HG03565 (cell line): ENCODE results near the gene CHMP4B.

ENCODE experiments used
- ATAC-seq: cut with Tn5 transposase; IDR thresholded peaks from one replicate; pipeline ENCODE4 v1.9.1; 2021; ENCODE audit warnings: mild to moderate bottlenecking, moderate library complexity; ENCODE audit not compliant: unreplicated experiment

The CHMP4B gene, protein sequence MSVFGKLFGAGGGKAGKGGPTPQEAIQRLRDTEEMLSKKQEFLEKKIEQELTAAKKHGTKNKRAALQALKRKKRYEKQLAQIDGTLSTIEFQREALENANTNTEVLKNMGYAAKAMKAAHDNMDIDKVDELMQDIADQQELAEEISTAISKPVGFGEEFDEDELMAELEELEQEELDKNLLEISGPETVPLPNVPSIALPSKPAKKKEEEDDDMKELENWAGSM

DNA sequence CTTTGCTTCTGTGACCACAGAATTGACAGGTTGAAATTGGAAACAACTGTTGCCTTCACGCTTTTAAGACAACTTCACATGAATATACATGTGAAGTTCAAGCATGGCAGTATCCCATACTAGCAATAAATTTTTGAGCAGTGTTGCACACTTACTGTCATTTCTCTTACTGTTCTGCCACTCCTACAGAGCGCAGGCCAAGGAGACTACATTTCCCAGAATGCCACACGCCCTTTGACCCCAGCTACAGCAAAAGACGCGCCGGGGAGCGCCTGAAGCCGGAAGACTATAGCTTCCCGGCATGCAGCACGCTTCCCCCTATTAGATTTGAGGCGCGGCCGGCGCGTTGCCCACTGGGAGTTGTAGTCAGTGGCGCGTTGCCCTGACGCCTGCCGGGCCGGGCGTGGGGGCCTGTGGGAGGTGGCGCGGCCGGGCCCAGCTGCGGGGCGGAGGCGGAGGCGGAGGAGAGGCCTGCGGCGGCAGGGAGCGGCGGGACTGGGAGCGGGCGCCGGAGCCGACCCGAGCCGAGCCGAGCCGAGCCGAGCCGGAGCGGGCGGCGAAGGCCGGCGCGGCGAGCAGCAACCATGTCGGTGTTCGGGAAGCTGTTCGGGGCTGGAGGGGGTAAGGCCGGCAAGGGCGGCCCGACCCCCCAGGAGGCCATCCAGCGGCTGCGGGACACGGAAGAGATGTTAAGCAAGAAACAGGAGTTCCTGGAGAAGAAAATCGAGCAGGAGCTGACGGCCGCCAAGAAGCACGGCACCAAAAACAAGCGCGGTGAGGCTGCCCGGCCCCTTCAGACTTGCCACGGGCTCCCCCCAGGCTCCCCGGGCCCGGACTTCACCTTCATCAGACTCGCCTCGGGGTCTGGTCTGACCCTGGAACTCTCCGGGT is at the start of gene CHMP4B:
Gene CHMP4B, plus strand, starts transcription at position 464 of the 891 bp plus-strand sequence. Its CDS starts 121 bp downstream, at position 585.
- peak; percentile 94 for ATAC-seq

DNA sequence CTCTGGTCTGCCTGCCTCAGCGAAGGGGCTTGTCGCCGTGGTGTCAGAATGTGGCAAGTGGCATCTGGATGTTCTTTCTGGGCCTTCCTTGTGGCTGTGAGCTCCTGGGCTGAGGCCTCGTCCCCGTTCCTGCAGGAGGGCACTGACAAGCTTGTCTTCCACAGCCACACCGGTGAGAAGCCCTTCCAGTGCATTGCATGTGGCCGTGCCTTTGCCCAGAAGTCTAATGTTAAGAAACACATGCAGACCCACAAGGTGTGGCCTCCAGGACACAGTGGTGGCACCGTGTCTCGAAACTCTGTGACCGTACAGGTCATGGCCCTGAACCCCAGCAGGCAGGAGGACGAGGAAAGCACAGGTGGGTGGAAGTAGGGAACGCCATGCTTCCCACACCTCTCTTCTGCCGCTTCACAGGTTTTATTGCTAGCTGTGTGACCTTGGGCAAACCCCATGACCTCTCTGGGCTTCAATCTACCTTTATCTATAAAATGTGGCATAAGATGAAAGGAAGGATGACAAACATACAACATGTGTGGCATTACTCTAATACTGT is 49.4 kb upstream of the CHMP4B start:
- ATAC-seq = no peak

DNA sequence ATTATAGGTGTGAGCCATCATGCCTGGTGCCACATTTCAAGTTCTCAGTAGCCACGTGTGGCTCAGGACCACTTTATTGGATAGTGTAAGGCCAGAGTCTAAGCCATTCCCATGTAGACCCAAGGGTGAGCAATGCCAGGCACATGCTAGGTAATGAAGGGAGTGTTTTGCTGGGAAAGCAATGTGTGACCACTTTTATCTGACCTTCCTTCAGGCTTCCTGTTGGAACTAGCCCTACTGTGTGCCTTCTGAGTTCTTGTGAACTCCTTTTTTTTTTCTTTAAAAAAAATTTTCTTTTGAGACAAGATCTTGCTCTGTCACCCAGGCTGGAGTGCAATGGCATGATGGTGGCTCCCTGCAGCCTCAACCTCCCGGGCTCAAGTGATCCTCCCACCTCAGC is 46.0 kb upstream of the CHMP4B start:
- no peak for ATAC-seq

DNA sequence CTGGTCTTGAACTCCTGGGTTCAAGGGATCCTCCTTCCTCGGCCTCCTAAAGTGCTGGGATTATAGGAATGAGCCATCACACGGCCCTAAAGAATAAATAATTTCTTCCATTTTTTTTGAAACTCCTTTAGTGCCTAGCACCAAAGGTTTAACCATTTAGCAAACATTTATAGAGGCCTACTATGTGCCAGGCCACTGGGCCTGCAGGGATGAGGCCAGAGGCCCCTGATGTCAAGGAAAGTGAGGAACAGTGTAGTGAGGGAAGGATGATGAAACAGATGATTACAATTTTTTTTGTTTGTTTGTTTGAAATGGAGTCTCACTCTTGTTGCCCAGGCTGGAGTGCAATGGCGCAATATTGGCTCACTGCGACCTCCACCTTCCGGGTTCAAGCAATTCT is 45.6 kb upstream of the CHMP4B start:
- no peak for ATAC-seq

DNA sequence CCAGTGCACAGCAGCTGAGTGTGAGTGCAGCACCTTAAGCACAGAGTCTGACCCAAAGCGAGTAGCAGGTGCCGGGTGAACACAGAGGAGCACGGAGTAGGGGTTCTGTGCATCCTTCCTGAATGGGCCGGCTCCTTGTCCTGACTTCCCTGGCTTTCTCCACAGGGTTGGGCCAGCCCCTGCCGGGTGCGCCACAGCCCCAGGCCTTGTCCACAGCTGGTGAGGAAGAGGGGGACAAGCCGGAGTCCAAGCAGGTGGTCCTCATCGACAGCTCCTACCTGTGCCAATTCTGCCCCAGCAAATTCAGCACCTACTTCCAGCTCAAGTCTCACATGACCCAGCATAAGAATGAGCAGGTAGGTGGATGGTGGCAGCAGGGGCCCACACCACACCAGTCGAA is 44.5 kb upstream of the CHMP4B start:
- no peak for ATAC-seq

DNA sequence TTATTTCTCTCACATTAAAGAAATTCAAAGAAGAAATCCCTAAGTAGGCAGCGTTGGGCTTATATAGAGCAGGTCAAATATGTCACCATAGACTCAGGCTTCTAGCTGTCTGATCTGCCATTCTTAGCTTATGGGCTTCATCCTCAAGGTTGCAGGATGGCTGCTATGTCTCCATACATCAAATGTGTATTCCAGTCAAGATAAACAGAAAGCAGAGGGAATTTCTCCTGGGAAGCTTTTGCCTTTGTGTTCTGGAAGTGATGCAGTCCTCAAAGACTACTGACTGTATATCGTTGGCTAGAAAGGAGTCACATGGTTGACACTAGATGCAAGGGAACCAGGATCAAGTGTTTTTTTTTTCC is 43.4 kb upstream of the CHMP4B start:
- no peak for ATAC-seq

DNA sequence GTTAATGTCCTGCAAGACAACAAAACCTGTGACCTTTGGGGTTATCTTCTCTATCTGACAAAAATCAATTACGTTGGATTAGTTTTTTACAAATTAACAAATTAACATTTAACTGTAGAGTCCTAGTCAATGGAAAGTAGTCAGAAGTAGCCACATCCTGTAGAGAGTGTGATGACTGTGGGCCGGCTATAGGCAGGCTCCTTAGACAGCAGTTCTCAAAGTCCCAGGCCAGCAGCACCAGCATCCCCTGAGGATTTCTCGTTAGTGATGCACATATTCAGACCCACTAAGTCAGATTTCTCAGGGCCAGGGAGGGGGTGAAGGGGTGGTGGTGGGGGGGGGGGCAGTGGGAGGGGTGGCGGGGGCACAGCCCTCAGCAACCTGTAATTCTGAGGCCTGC is 42.1 kb upstream of the CHMP4B start:
- no peak for ATAC-seq

DNA sequence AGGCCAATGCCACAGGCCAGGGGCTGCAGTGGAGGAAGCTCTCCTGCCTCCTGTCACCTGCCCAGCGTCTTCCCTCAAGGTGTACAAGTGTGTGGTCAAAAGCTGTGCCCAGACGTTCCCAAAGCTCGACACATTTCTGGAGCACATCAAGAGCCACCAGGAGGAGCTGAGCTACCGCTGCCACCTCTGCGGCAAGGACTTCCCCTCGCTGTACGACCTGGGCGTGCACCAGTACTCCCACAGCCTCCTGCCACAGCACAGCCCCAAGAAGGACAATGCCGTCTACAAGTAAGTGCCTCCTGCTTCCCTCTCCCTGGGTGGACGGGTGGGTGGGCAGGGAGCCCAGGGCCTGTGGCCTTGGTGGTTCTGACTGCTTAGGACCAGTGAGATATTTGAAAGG is 41.1 kb upstream of the CHMP4B start:
- ATAC-seq = no peak

DNA sequence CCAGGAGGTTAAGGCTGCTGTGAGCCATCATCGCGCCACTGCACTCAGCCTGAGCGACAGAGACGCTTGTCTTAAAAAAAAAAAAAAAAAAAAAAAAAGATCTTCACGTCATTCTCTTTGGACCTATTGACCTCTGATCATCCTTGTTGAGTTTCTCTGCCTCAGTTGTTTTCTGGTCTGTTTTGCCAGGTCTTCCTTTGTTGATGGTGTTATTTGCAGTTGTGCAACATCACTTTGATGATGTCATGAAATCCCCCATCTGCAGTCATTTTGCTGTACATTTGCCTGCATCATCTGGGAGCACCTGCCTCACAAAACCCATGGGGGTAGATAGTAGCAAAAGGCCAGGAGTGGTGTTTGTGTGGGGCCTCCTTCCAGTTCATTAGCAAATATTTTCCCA is 39.2 kb upstream of the CHMP4B start:
- no peak for ATAC-seq

DNA sequence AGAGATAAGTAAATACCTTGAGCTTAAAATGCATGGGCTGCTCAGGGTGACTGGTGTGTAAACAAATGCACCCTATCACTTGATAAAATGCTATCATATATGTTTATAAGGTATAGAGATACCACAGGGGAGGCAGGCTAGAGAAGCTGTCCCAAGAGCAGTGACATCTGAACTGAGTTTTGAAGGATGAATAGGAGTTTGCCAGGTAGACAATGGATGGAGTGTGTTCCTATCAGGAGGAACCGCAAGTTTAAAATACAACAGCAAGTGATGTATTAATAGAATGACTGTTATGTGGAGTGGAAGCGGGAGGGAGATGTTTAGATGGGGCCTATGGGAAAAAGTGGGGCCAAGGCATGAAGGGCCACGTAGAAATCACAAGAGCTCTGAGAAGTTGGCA is 38.7 kb upstream of the CHMP4B start:
- no peak for ATAC-seq

DNA sequence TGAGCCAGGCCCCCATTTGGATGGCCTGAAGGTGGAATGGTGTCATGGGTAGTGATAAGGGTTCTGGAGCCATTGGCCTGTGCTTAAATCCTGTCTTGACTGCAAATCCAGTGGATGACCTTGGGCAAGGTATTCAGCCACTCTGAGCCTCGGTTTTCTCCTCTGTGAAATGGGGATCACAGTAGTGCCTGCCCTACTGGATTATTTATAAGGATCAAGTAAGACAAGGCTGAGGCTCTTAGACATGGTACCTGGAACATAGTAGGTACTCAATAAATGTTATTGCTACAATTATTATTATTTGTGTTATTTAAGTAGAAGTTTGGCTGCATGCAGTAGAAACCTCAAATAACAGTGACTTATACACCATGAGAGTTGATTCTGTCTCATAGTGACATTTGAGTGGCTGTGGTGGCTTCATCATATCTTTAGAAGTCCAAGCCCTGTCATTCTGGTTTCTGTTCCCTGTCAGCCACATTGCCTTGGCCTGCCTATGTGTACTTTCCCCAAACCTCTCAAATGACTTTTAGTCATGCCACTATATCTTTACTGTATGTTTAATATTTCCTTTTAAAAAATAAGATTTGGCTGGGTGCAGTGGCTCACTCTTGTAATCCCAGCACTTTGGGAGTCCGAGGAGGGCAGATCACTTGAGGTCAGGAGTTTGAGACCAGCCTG is 37.6 kb upstream of the CHMP4B start:
- ATAC-seq = peak; percentile 58

DNA sequence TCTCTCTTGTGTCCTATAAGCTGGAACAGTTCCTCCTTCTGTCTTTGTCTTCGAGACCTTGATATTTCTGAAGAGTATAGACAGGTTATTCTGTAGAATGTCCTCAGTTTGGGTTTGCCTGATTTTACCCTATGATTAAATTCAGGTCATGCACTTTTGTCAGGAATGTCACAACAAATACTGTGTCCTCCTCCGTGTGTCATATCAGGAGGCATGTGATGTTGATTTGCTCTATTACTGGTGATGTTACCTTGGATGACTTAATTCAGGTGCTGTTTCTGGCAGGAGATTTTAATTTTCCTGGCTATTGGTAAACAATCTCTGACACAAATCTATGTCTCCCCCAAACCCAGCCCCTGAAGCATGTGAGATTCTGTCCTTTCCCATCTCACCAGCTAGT is 33.3 kb upstream of the CHMP4B start:
- no peak for ATAC-seq

DNA sequence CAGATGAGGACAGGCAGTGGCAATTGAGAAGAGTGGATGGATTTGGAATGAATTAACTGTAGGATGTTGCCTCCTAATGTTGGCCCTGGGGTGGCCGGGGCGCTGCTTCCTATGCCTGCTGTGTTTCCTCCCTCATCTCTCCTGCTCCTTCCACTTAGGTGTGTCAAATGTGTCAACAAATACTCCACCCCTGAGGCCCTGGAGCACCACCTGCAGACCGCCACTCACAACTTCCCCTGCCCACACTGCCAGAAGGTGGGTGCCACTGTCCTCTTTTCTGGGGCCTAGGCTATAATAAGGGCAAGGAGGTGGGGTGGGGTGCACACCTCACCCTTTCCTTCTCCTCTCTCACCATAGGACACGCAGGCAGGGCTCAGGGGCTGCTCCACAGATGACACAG is 30.0 kb upstream of the CHMP4B start:
- ATAC-seq = no peak

DNA sequence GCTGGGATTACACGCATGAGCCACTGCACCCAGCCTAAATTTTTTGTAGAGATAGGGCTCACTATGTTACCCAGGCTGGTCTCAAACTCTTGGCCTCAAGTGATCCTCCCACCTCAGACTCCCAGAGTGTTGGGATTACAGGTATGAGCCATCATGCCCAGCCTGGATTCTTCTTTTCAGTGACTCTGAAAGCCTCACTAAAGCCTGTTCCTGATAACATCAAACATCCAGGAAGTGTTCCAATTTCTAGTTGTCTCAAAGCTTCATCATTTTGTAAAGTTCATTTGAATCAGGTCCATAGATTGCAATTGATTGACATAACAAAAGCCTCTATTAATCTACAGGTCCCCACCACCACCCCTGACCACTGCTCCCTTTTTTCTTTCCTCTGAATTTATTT is 29.2 kb upstream of the CHMP4B start:
- no peak for ATAC-seq

DNA sequence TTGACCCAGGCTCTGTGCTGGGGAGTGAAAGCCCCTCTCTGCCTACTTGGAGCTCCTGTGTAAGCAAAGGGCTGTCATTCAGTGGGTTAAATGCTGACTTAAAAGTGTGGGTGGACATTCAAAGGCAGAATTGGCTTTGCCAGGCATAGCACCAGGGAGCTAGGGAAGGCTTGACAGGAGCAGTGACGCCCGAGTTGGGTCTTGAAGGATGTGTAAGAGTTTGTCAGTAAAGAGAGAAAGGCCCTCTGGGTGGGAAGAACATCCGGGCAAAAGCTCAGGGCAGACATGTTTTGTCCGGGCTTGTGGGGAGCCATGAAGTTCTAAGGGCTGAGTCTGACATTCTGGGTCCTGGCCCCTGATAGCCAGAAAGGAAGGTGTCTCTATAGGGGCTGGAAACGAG is 27.9 kb upstream of the CHMP4B start:
- ATAC-seq = no peak

DNA sequence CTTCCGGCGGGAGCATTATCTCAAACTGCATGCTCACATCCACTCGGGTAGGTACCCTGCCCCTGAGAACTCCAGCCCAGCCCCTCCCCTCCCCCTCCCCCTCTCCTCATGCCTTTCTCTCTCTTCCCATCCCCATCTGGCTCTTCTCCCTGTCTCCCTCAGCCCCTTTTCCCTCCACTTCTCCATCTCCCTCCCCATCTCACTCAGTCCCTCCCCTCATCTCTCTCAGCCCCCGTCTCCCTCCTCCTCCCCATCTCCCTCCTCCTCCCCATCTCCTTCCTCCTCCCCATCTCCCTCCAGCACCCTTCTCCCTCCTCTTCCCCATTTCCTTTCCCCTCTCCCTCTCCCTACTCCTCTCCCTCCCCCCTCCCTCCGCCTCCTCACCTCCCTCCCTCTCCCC is 27.3 kb upstream of the CHMP4B start:
- ATAC-seq = no peak

DNA sequence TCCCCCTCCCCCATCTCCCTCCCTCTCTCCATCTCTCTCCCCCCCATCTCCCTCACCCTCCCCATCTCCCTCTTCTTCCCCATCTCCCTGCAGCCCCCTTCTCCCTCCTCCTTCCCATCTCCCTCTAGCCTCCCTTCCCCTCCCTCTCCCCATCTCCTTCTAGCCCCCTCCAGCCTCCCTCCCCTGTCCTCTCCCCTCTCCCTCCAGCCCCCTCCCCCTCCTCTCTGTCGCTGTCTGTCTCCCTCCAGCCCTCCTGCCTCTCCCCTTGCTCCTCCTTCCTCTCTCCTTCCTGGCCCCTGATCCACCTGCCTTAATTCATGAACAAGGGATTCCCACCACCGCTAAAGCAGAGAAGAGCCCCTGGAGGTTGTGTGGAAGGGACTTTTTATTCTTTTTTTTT is 26.9 kb upstream of the CHMP4B start:
- ATAC-seq = no peak

DNA sequence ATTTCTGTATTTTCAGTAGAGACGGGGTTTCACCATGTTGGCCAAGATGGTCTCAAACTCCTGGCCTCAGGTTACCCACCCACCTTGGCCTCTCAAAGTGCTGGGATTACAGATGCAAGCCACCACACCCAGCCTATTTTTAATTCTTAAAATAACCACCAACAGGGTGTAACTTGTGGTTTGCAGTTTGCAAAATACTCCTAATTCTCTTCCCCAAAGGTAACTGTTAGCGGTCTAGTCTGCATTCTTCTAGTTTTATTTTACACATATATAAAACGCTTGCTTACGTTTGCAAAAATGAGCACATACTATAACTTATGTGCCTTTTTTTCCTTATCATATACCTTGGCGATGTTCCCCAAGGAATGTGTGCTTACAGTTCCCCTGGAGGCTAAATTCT is 25.6 kb upstream of the CHMP4B start:
- no peak for ATAC-seq

DNA sequence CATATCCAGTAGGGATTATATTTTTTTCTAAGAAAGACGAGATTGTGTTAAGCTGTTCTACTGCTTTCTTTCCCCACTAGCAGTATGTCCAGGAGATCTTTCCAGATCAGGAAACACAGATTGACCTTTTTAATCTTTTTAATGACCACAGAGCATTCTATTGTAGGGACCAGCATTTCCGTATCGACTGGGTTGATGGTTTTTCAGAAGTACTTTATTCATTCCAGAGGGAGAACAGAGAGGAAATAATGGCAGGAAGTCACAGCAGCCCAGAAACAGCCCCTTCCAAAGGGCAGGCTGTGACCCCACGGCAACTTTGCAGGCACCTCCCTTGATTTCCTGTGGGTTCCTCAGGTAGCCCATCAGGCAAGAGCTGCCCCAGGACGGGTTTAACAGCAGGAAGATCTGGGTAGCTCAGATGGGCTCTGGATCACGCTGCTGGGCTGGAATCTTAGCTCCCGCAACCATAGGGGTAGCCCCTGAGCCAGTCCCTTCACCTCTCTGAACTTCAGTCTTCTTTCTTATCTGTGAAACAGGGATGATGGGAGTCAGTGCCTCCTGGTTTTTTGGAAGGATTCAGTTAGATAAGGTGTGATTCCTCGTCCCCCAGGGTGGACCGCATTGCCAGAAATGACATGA is 23.8 kb upstream of the CHMP4B start:
- ATAC-seq = no peak

DNA sequence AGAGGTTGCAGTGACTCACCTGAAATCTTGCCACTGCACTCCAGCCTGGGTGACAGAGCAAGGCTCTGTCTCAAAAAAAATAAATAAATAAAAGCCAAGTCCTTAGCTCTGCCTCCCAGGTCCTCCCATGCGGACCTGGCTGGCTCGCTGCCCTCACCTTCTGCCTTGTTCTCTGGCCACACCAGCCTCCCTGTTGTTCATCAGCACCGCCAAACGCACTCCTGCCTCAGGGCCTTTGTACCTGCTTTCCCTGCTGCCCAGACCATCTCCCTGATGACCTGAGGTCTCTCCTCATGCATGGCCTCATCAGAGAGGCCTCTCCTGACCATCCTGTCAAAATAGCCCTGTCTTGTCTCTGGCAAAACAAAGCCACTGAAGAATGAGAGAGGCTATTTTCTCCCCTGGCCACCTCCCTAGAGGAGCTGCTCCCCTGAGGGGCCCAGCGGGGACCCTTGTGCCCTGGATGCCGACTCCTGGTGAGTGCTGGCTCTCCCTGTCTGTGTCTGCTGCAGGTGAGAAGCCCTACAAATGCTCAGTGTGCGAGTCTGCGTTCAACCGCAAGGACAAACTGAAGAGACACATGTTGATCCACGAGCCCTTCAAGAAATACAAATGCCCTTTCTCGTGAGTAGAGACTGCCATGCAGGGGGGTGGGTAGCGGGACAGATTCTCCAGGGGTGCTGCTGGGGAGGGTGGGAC is 22.6 kb upstream of the CHMP4B start:
- no peak for ATAC-seq
